Fibroblast of mammary gland (primary cell): Measurements from ENCODE around the gene ITGAV.
A peak's percentile ranks its signal among the peaks of the same experiment; 100 is the strongest.

ENCODE experiments used
- DNase-seq: peaks from one replicate; pipeline ENCODE4 v3.0.0-alpha.2; 2010; ENCODE audit warnings: low read depth
- H3K4me3 ChIP-seq: 2 replicates; pipeline ENCODE4 v1.5.1; 2011; ENCODE audit warnings: low read depth, mild to moderate bottlenecking, low read length, moderate library complexity; ENCODE audit not compliant: control insufficient read depth
- CTCF ChIP-seq: conservative IDR thresholded peaks from 2 replicates; pipeline ENCODE4 v1.5.1; 2011; ENCODE audit warnings: low read depth, low read length, inconsistent platforms; ENCODE audit not compliant: control insufficient read depth, insufficient read depth

The ITGAV gene

GRCh38 chr2:186675380-186675779, 85.5 kb downstream of the ITGAV start:
- no peak for DNase-seq
- TF ChIP-seq CTCF, result no peak
- H3K4me3 ChIP-seq, result no peak overlapping the region

GRCh38 chr2:186683341-186683740, 93.5 kb downstream of the ITGAV start:
- DNase-seq, result peak; percentile 23
- H3K4me3 ChIP-seq, result no peak overlapping the region
- no peak for TF ChIP-seq CTCF

- DNase-seq, result peak; percentile 46
- TF ChIP-seq CTCF, result no peak
- H3K4me3 ChIP-seq, result no peak overlapping the region
These were observed 98.0 kb downstream of the ITGAV start for GRCh38 chr2:186687807-186688211.

- no peak overlapping the region for H3K4me3 ChIP-seq
- TF ChIP-seq CTCF, result no peak
- no peak for DNase-seq
These were observed 99.0 kb downstream of the ITGAV start for GRCh38 chr2:186688813-186689212.

GRCh38 chr2:186690786-186691185, 100.9 kb downstream of the ITGAV start:
- no peak for TF ChIP-seq CTCF
- DNase-seq, result no peak
- no peak overlapping the region for H3K4me3 ChIP-seq

GRCh38 chr2:186691231-186691630, 101.4 kb downstream of the ITGAV start:
- DNase-seq, result no peak
- no peak for TF ChIP-seq CTCF
- no peak overlapping the region for H3K4me3 ChIP-seq

GRCh38 chr2:186691900-186692299, 102.0 kb downstream of the ITGAV start:
- no peak for DNase-seq
- H3K4me3 ChIP-seq, result no peak overlapping the region
- no peak for TF ChIP-seq CTCF
